NB4 (cell line): ENCODE data around the gene NFIA.

Experiments
- DNase-seq: peaks from one replicate; pipeline ENCODE4 v3.0.0; 2010; ENCODE audit warnings: low read depth
- H3K4me3 ChIP-seq: one replicate; pipeline ENCODE4 v1.5.1; 2011; ENCODE audit warnings: mild to moderate bottlenecking, low read depth, low read length, moderate library complexity
- CTCF ChIP-seq: IDR thresholded peaks from one replicate; pipeline ENCODE4 v1.5.1; 2012; ENCODE audit warnings: low read depth, low read length
- MAX ChIP-seq: IDR thresholded peaks from 2 replicates; pipeline ENCODE4 v1.6.1; 2011; ENCODE audit warnings: low read depth, low read length
- MYC ChIP-seq: IDR thresholded peaks from 2 replicates; pipeline ENCODE4 v1.6.1; 2011; ENCODE audit warnings: low read depth, low read length
- POLR2A ChIP-seq: IDR thresholded peaks from 2 replicates; pipeline ENCODE4 v1.6.1; 2011; ENCODE audit warnings: mild to moderate bottlenecking; ENCODE audit not compliant: insufficient read length; ENCODE audit errors: extremely low read depth

NFIA gene

GRCh38 chr1:61181067-61182038 lies 99.0 kb downstream of the NFIA start:
- DNase-seq, result no peak
- TF ChIP-seq MYC (no peak), CTCF (no peak), POLR2A (no peak), MAX (no peak)
- H3K4me3 ChIP-seq, result no peak overlapping the region

GRCh38 chr1:61182049-61182448 lies 99.7 kb downstream of the NFIA start:
- no peak for DNase-seq
- no peak for TF ChIP-seq MAX
- no peak for TF ChIP-seq POLR2A
- no peak for TF ChIP-seq MYC
- no peak for TF ChIP-seq CTCF
- H3K4me3 ChIP-seq, result no peak overlapping the region

- no peak overlapping the region for H3K4me3 ChIP-seq
- TF ChIP-seq CTCF, result no peak
- no peak for DNase-seq
Observed at GRCh38 chr1:61182480-61182879, 100.1 kb downstream of the NFIA start.

- no peak for TF ChIP-seq CTCF
- TF ChIP-seq MAX, result no peak
- no peak for TF ChIP-seq POLR2A
- no peak for TF ChIP-seq MYC
- no peak overlapping the region for H3K4me3 ChIP-seq
- DNase-seq, result no peak
Observed at GRCh38 chr1:61183471-61184039, 101.2 kb downstream of the NFIA start.

- H3K4me3 ChIP-seq, result no peak overlapping the region
- TF ChIP-seq MYC (no peak), POLR2A (no peak), MAX (no peak), CTCF (no peak)
- no peak for DNase-seq
Observed at GRCh38 chr1:61184040-61184713, 101.8 kb downstream of the NFIA start.
